Activated B cell treated with CpG ODN at 0.5 μM for 24 hours (primary cell): Measurements from ENCODE around the gene EDNRB. TPM values are rescaled to one million over a fixed set of nuclear protein-coding genes. Genes with fewer than 3 reads are reported as not detected.

ENCODE experiments used
- ATAC-seq: fragments of 200-7000 bp; cut with Tn5 transposase; one replicate; pipeline ENCODE4 v1.10.0; 2021; ENCODE audit warnings: low read depth, mild to moderate bottlenecking, moderate library complexity
- CTCF ChIA-PET: fragments of 350-600 bp; sonication (Branson Sonifier 250); formaldehyde crosslinking; loops from one replicate; lab custom pipeline; 2021; ENCODE audit warnings: antibody characterized with exemption; lab: Charles Lee
- POLR2A ChIA-PET: fragments of 350-600 bp; sonication (Branson Sonifier 250); formaldehyde crosslinking; loops from one replicate; lab custom pipeline; 2021; ENCODE audit warnings: antibody characterized with exemption; lab: Charles Lee
- DNase-seq: peaks from one replicate; pipeline ENCODE4 v3.0.0; 2022
- H3K27ac Mint-ChIP-seq: one replicate; pipeline ENCODE4 v1.8.0; 2020; ENCODE audit warnings: mixed read lengths
- H3K27me3 Mint-ChIP-seq: one replicate; pipeline ENCODE4 v1.8.0; 2021; ENCODE audit warnings: mixed read lengths
- H3K36me3 Mint-ChIP-seq: one replicate; pipeline ENCODE4 v1.8.0; 2021; ENCODE audit warnings: low read depth, mixed read lengths
- H3K4me1 Mint-ChIP-seq: one replicate; pipeline ENCODE4 v1.8.0; 2021; ENCODE audit warnings: mixed read lengths
- H3K4me3 Mint-ChIP-seq: one replicate; pipeline ENCODE4 v1.8.0; 2020; ENCODE audit warnings: mild to moderate bottlenecking, mixed read lengths
- H3K9me3 Mint-ChIP-seq: one replicate; pipeline ENCODE4 v1.8.0; 2020; ENCODE audit warnings: mixed read lengths
- intact Hi-C: fragments of 100-400 bp; cut with micrococcal nuclease; formaldehyde crosslinking; loops from one replicate; pipeline ENCODE4 v1.15.1; 2024
- total RNA-seq: library from RNA; stranded (reverse); gene quantifications from 2 replicates; pipeline ENCODE4 v1.2.3, GENCODE V29; 2022
- TF ChIP-seq, protein P1 (sequence below): fragments of 200-600 bp; IDR thresholded peaks from one replicate; pipeline ENCODE4 v1.8.0; 2022; ENCODE audit warnings: antibody characterized with exemption, mild to moderate bottlenecking

The EDNRB gene
- total RNA-seq, 1 donor from 2014 or later: not detected

DNA sequence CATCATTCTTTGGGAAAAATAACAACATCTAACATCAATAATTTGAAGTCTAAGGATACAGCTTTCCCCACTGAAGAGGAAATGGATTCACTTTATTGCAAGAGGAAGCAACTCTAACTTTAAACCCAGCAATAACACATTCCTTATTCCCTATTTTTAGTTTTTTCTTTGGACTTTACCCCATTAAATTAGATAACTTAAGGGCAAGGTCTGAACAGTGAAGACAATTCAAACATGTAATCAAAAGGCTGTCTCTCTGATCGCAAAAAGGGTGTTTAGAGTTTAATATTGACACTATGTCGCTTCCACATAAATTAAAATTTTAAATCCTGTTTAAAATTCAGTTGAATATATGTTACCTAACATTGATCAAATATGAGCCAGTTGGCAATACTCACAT is 10.1 kb downstream of the EDNRB start:
- no peaks in the 10 kb centered on the region for H3K4me1 Mint-ChIP-seq
- H3K27me3 Mint-ChIP-seq: peaks cover under 1% of the 10 kb centered on the region
- TF ChIP-seq, protein P1, sequence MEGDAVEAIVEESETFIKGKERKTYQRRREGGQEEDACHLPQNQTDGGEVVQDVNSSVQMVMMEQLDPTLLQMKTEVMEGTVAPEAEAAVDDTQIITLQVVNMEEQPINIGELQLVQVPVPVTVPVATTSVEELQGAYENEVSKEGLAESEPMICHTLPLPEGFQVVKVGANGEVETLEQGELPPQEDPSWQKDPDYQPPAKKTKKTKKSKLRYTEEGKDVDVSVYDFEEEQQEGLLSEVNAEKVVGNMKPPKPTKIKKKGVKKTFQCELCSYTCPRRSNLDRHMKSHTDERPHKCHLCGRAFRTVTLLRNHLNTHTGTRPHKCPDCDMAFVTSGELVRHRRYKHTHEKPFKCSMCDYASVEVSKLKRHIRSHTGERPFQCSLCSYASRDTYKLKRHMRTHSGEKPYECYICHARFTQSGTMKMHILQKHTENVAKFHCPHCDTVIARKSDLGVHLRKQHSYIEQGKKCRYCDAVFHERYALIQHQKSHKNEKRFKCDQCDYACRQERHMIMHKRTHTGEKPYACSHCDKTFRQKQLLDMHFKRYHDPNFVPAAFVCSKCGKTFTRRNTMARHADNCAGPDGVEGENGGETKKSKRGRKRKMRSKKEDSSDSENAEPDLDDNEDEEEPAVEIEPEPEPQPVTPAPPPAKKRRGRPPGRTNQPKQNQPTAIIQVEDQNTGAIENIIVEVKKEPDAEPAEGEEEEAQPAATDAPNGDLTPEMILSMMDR: no peak
- intact Hi-C loops: loop anchor here (10.0 kb wide), 1 partner anchor 216 kb away; no protein-coding TSS in a partner anchor
- H3K27ac Mint-ChIP-seq: no peak overlapping the region
- ChIA-PET CTCF (no interaction called here), POLR2A (no interaction called here)
- ATAC-seq (no peak), DNase-seq (no peak)
- no peaks in the 10 kb centered on the region for H3K36me3 Mint-ChIP-seq
- no peaks in the 10 kb centered on the region for H3K9me3 Mint-ChIP-seq
- H3K4me3 Mint-ChIP-seq: no peak overlapping the region

DNA sequence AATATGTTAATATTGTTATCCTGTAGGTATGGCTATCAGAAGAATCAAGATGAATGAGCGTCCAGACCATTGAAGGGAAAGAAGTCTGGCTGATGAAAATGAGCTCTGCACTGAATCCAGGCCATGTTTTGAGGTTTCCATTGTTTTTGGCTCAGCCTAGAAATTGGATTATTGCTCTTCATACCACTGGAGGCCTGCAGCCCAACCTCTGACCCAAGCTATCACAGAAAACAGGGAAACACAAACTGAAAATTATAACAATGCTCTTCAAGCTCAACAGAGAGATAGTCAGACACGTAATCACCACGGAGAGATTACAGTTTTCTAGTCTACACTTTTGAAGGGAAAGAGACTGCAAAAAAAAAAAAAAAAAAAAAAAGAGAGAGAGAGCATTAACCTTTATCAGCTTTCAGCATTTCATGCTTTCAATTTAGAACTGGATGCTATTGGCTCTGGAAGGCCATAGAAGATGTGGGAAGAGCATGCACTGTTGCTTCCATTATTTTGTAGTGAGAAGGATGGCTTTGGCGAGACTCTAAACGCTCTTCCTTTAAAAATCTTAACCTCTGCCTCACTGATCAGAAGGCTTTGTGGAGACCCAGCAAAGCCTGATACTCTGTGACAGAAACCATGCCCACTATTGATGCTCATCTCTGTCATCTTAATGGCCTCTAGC is 10.8 kb downstream of the EDNRB start:
- no peak overlapping the region for H3K4me3 Mint-ChIP-seq
- no peak overlapping the region for H3K27ac Mint-ChIP-seq
- intact Hi-C loops: loop anchor here (10.0 kb wide), 1 partner anchor 217 kb away; no protein-coding TSS in a partner anchor
- TF ChIP-seq, protein P1: no peak
- H3K4me1 Mint-ChIP-seq: no peaks in the 10 kb centered on the region
- H3K36me3 Mint-ChIP-seq: no peaks in the 10 kb centered on the region
- H3K9me3 Mint-ChIP-seq: peaks cover 1% of the 10 kb centered on the region
- ChIA-PET CTCF (no interaction called here), POLR2A (no interaction called here)
- DNase-seq (no peak), ATAC-seq (no peak)
- no peaks in the 10 kb centered on the region for H3K27me3 Mint-ChIP-seq

DNA sequence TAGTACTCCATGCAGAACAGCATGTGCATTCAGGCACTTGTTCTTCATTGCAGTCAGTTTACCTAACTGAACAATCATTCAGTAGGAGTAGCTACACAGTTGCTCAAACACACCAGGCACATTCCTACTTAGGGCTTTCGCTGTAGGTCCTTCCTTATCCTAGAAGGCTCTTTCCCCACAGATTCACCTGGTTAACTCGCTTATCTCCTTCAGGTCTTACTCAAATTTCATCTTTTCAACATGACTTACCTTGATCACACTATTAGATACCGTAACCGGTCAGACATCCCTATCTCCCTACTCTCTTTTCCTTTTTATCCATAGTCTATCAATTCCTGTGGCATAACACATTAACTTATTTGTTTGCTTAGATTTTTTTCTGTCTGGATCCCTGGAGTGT is 14.6 kb downstream of the EDNRB start:
- Mint-ChIP-seq H3K36me3 (no peaks in the 10 kb centered on the region), H3K4me1 (no peaks in the 10 kb centered on the region), H3K9me3 (peaks cover 8% of the 10 kb centered on the region), H3K27me3 (peaks cover 7% of the 10 kb centered on the region), H3K27ac (no peak overlapping the region), H3K4me3 (no peak overlapping the region)
- DNase-seq (no peak), ATAC-seq (no peak)
- ChIA-PET POLR2A (no interaction called here), CTCF (no interaction called here)
- intact Hi-C loops: loop anchor here (10.0 kb wide), 1 partner anchor 221 kb away; no protein-coding TSS in a partner anchor
- TF ChIP-seq, protein P1: no peak

DNA sequence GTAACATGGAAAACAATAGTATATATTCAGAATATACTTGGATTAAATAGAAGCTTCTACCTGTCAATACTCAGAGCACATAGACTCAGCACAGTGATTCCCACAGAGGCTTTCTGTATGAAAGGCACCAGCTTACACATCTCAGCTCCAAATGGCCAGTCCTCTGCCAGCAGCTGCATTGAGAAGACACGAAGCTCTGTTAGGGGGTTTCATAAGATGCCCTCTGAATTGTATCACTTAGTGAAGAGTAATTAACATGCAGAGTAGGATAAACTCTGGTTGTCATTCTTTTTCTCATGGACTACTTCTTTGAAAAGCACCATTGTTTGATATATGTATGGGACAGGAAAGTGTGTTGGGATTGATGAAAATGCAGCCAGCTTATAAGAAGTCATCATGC is 15.2 kb downstream of the EDNRB start:
- intact Hi-C loops: loop anchor here (10.0 kb wide), 1 partner anchor 221 kb away; no protein-coding TSS in a partner anchor
- Mint-ChIP-seq H3K4me3 (no peak overlapping the region), H3K27me3 (peaks cover 7% of the 10 kb centered on the region), H3K4me1 (no peaks in the 10 kb centered on the region), H3K27ac (no peak overlapping the region), H3K36me3 (no peaks in the 10 kb centered on the region), H3K9me3 (peaks cover 8% of the 10 kb centered on the region)
- TF ChIP-seq, protein P1: no peak
- CTCF ChIA-PET: no interaction called here
- POLR2A ChIA-PET: no interaction called here
- DNase-seq: no peak
- no peak for ATAC-seq

DNA sequence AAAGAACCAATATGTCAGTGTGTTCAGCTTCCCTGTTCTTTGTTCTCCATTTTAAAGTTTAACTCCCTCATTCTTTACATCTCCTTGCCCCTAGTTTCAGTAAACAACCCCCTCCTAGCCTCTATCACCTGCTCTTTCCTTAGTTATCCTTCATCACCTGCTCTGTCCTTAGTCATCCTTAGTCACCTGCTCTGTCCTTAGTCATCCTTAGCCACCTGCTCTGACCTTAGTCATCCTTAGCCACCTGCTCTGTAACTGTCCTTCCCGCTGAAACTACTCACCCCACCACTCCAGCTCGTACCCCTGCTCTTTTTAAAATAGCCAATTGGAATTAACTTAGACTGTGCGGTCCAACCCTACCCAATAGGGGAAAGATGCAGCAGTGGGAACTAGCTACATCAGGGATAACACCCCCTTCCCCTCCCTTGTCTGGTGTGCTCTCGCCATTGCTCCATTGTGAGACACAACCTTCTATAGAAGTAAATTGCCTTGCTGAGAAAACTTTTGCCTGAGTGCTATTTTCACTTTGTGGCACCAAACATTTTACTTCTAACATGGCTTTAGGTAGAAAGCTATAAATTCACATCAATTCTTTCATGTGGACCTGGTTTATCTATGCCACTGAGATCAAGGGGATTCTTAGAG is 16.2 kb downstream of the EDNRB start:
- TF ChIP-seq, protein P1: no peak
- Mint-ChIP-seq H3K9me3 (peaks cover 8% of the 10 kb centered on the region), H3K27ac (no peak overlapping the region), H3K36me3 (no peaks in the 10 kb centered on the region), H3K4me1 (peaks cover 5% of the 10 kb centered on the region), H3K27me3 (peaks cover 7% of the 10 kb centered on the region), H3K4me3 (no peak overlapping the region)
- ChIA-PET CTCF (no interaction called here), POLR2A (no interaction called here)
- no peak for DNase-seq
- ATAC-seq: no peak
- intact Hi-C loops: loop anchor here (10.0 kb wide), 1 partner anchor 222 kb away; no protein-coding TSS in a partner anchor
